Measurements from ENCODE around the gene GRID1. TPM values are rescaled to one million over a fixed set of nuclear protein-coding genes. Genes with fewer than 3 reads are reported as not detected.

The GRID1 gene
- total RNA-seq, 4 donors from 2014 or later = 0.35 to 10.7 (median 1.3) TPM

DNA sequence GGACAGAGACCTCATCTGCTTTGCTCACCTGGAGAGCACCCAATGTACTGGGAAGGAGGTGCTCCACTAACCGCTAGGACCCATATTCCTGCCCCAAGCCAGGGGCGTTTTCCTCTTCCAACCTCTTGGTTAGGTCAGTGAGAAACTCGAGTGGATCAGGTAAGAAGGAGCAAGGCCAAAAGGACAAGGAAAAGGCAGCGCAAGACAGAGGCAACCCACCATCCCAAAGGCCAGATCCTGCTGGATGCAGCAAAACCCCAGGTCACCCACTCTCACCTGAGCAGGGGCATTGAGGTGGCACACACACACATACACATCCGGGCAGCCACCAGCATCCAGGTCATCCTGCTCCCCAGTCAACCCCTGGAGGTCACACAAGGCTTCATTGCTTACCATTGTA, 105.1 kb downstream of the GRID1 start:
- Histone ChIP-seq H3K27me3 (no peaks in the 10 kb centered on the region), H3K27ac (no peak overlapping the region), H3K36me3 (no peaks in the 10 kb centered on the region), H3K4me1 (no peaks in the 10 kb centered on the region), H3K4me3 (no peak overlapping the region), H3K9me3 (no peaks in the 10 kb centered on the region)
- DNase-seq = peak in 1 of 3 donors; percentile 28
- TF ChIP-seq, protein P1, sequence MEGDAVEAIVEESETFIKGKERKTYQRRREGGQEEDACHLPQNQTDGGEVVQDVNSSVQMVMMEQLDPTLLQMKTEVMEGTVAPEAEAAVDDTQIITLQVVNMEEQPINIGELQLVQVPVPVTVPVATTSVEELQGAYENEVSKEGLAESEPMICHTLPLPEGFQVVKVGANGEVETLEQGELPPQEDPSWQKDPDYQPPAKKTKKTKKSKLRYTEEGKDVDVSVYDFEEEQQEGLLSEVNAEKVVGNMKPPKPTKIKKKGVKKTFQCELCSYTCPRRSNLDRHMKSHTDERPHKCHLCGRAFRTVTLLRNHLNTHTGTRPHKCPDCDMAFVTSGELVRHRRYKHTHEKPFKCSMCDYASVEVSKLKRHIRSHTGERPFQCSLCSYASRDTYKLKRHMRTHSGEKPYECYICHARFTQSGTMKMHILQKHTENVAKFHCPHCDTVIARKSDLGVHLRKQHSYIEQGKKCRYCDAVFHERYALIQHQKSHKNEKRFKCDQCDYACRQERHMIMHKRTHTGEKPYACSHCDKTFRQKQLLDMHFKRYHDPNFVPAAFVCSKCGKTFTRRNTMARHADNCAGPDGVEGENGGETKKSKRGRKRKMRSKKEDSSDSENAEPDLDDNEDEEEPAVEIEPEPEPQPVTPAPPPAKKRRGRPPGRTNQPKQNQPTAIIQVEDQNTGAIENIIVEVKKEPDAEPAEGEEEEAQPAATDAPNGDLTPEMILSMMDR (IDR thresholded peaks at IDR 0.05) = no peak
- TF ChIP-seq POLR2A (IDR thresholded peaks at IDR 0.05) = no peak

DNA sequence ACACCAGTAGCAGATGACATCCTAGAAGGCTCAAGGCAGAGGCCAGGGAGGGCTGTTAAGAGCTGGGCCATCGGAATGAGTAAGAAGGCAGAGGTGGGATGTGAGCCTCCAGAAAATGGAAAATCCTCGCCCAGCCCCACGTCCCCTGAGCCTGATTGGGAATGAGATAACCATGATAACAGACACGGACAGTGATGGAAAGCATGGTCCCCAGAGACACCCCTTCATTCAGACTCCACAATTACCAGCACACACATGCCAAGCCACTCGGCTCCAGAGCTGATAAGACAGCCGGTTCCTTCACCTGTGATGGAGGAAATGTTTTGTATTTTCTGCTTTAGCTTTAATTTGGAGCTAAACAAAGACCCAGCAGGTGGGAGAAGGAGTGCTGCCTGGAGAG, 106.0 kb downstream of the GRID1 start:
- TF ChIP-seq POLR2A (IDR thresholded peaks at IDR 0.05) = no peak
- TF ChIP-seq, protein P1 (IDR thresholded peaks at IDR 0.05) = no peak
- Histone ChIP-seq H3K36me3 (no peaks in the 10 kb centered on the region), H3K9me3 (no peaks in the 10 kb centered on the region), H3K4me3 (no peak overlapping the region), H3K27me3 (no peaks in the 10 kb centered on the region), H3K4me1 (no peaks in the 10 kb centered on the region), H3K27ac (no peak overlapping the region)
- peak in 1 of 3 donors; percentile 19 for DNase-seq

DNA sequence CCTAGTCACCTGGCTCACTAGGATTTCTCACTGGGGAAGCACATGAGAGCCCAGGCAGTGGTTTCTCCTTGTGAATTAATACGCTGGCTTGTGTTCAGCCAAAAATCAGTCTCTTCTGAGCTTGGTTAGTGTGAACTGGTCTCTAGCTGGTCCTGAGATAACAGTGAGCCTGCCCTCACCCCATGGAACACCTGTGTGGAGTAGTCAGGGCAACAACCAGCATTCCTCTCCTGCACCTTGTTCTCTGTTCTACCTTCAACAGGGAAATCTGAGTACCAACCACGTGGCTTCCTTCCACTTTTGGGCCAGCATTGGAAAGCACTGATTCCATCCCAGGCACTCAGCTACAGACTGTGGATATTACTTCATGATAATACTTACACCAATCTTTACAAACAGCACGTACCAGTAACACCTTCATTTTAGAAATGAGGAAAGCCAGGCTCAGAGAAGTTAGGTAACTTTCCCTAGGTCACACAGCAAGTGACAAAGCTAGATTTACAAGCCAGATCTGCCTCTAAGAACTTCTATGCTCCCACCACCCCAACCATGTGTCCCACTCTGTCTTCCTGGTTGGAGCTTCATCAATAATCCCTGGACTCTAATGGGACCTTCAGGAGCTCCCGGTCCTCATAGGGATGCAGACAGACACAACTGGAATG, 106.6 kb downstream of the GRID1 start:
- H3K27me3 ChIP-seq = no peaks in the 10 kb centered on the region
- no peak for TF ChIP-seq POLR2A (IDR thresholded peaks at IDR 0.05)
- TF ChIP-seq, protein P1 (IDR thresholded peaks at IDR 0.05) = no peak
- no peak overlapping the region for H3K27ac ChIP-seq
- no peak overlapping the region for H3K4me3 ChIP-seq
- H3K9me3 ChIP-seq = no peaks in the 10 kb centered on the region
- H3K36me3 ChIP-seq = no peaks in the 10 kb centered on the region
- no peaks in the 10 kb centered on the region for H3K4me1 ChIP-seq
- no peak for DNase-seq

DNA sequence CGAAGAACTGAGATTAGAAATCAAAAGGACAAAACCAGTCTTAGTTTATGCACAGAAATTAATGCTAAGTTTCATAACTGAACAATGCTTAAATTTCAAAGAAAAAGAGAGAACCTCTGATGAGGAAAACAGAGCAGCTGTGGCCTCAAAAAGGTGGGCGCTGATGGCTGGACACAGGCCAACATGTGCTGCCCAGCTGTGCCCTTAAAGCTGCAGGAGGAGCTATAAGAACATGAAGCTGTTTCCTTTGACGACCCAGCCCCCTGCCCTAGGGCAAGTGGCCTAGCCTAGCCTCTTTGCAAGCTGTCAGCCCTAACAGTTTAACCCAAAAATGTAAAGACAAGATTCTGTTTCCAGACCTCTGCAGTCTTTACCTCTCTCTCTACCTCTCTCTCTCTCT, 107.7 kb downstream of the GRID1 start:
- Histone ChIP-seq H3K27me3 (no peaks in the 10 kb centered on the region), H3K36me3 (no peaks in the 10 kb centered on the region), H3K4me1 (no peaks in the 10 kb centered on the region), H3K4me3 (no peak overlapping the region), H3K27ac (no peak overlapping the region), H3K9me3 (no peaks in the 10 kb centered on the region)
- TF ChIP-seq POLR2A (IDR thresholded peaks at IDR 0.05) = no peak
- TF ChIP-seq, protein P1 (IDR thresholded peaks at IDR 0.05) = no peak
- DNase-seq = no peak

DNA sequence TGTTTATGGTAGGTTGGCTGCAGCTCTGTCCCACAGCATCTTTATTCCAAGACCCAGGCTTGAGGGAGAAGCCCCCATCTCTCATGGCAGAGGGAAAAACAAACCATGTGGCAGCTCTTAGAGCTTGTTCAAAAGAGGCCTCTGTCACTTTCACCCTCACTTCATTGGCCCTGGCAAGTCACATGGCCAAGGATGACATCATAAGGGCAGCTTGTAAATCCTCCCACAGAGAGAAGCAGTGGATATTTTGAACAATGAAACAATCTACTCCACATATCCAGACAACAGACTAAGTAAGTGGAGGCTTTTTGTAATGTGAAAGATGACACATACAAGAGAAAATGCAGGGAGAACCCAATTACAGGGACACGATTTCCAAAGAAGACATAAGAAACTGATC, 108.1 kb downstream of the GRID1 start:
- no peak for DNase-seq
- H3K27ac ChIP-seq = no peak overlapping the region
- TF ChIP-seq POLR2A (IDR thresholded peaks at IDR 0.05) = no peak
- TF ChIP-seq, protein P1 (IDR thresholded peaks at IDR 0.05) = no peak
- no peaks in the 10 kb centered on the region for H3K27me3 ChIP-seq
- no peaks in the 10 kb centered on the region for H3K9me3 ChIP-seq
- no peaks in the 10 kb centered on the region for H3K36me3 ChIP-seq
- H3K4me3 ChIP-seq = no peak overlapping the region
- no peaks in the 10 kb centered on the region for H3K4me1 ChIP-seq

DNA sequence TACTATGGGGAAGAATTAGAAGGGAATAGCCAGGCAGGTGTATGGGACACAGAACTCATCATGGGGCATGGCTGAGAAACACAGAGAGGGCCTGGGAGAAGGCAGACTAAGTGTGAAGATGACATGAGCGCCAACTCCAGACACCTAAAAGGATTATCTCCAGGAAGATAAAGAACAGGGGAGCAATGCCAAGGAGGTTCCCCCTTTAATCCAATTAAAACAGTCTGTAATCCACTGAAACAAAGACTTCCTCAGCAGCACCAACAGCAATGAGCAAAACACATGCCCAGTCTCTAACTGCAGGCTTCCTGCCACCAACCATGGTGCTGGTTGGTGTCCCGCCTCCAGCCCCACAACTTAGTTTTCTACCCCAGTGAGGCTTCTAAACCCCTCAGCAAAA, 108.9 kb downstream of the GRID1 start:
- no peak for DNase-seq
- Histone ChIP-seq H3K9me3 (no peaks in the 10 kb centered on the region), H3K4me3 (no peak overlapping the region), H3K4me1 (no peaks in the 10 kb centered on the region), H3K27me3 (no peaks in the 10 kb centered on the region), H3K27ac (no peak overlapping the region), H3K36me3 (no peaks in the 10 kb centered on the region)
- TF ChIP-seq, protein P1 (IDR thresholded peaks at IDR 0.05) = no peak
- no peak for TF ChIP-seq POLR2A (IDR thresholded peaks at IDR 0.05)

Measured in Peyer's patch (tissue), 4 donors.